HG03060 (cell line): ENCODE results near the gene RBMXL3.

ENCODE experiments used
- ATAC-seq: cut with Tn5 transposase; IDR thresholded peaks from one replicate; pipeline ENCODE4 v1.9.1; 2021; ENCODE audit warnings: low read depth, moderate number of reproducible peaks; ENCODE audit not compliant: unreplicated experiment

RBMXL3 gene

GRCh38 chrX:115233497-115234455, 44.6 kb downstream of the RBMXL3 start, which contains the start of gene LRCH2:
TSS of gene LRCH2 (minus strand) at chrX:115234096. CDS start at chrX:115234041, 55 bp downstream.
- no peak for ATAC-seq

GRCh38 chrX:115234461-115234860, 45.3 kb downstream of the RBMXL3 start:
- ATAC-seq: no peak

- ATAC-seq: no peak
Measured at GRCh38 chrX:115236560-115236959, 47.4 kb downstream of the RBMXL3 start.

GRCh38 chrX:115237056-115237455, 47.8 kb downstream of the RBMXL3 start:
- no peak for ATAC-seq
